Measurements from ENCODE around the gene BNC2.

BNC2 gene

DNA sequence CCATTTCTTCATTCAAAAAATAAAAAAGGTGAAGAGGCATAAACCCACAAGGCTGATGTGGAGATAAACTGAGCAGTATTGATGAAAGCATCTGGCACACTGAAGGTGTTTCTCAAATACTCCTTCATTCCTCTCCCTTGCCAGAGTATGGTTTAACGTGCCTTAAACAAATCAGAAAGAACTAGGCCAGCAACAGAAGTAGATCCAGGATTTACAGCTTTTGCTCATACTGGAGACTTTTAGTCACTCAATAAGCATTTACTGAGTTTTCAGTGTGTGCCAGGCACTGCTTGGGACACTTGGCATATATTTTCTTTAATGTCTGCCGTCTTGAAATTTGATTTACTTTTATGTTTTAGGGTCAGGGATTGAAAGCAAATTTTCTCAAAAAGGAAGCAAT, 53.0 kb downstream of the BNC2 start:
- no peak overlapping the region for H3K4me3 ChIP-seq (ENCODE audit: low read depth, low read length)
- no peak for TF ChIP-seq CTCF (IDR thresholded peaks at IDR 0.05; ENCODE audit: insufficient read depth, low read depth, low read length, missing control alignments)
- no peak for DNase-seq (ENCODE audit: low read depth)

DNA sequence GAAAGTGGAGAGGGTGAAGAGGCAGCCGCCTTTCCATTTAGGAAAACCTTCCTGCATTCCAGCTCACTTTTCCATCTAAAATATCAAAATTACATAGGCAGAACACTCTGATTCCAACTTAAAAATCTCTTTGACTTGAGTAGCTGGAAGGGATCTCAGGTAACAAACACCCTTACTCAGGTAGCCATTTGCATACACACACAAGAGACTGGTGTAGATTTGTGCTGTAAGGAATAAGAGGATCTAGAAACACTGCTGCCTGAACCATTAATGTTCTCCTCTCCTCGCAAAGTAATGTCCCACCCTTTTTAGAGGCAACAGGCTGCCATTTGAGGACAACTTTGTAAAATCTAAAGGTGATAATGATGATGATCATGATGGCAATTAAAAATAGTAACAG, 53.5 kb downstream of the BNC2 start:
- no peak for TF ChIP-seq CTCF (IDR thresholded peaks at IDR 0.05; ENCODE audit: insufficient read depth, low read depth, low read length, missing control alignments)
- H3K4me3 ChIP-seq (ENCODE audit: low read depth, low read length) = no peak overlapping the region
- DNase-seq (ENCODE audit: low read depth) = no peak

DNA sequence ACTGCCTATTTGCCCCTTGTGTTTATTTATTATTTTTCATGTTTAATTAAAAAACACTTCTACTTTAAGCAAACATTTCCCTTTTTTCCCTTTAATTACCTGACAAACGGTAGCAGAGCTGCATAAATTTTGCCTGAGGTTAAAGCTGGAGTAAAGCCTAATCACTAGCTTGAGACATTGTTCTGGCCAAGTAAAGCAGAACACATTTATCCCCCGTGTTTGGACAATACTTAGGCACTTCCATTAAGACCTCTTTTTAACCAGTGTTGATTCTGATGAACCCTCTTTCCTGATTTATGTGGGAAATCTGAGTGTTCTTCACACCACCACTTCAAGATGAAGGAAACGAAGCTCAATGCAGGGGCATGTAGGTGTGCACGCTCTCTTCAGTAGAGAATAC, 54.5 kb downstream of the BNC2 start:
- TF ChIP-seq CTCF (IDR thresholded peaks at IDR 0.05; ENCODE audit: insufficient read depth, low read depth, low read length, missing control alignments) = no peak
- no peak for DNase-seq (ENCODE audit: low read depth)
- H3K4me3 ChIP-seq (ENCODE audit: low read depth, low read length) = no peak overlapping the region

- no peak for TF ChIP-seq CTCF (IDR thresholded peaks at IDR 0.05; ENCODE audit: insufficient read depth, low read depth, low read length, missing control alignments)
- H3K4me3 ChIP-seq (ENCODE audit: low read depth, low read length) = no peak overlapping the region
- no peak for DNase-seq (ENCODE audit: low read depth)
Measured at GRCh38 chr9:16815079-16815478, 55.4 kb downstream of the BNC2 start.

GRCh38 chr9:16813838-16814237, 56.6 kb downstream of the BNC2 start:
- H3K4me3 ChIP-seq (ENCODE audit: low read depth, low read length) = no peak overlapping the region
- DNase-seq (ENCODE audit: low read depth) = no peak
- no peak for TF ChIP-seq CTCF (IDR thresholded peaks at IDR 0.05; ENCODE audit: insufficient read depth, low read depth, low read length, missing control alignments)

DNA sequence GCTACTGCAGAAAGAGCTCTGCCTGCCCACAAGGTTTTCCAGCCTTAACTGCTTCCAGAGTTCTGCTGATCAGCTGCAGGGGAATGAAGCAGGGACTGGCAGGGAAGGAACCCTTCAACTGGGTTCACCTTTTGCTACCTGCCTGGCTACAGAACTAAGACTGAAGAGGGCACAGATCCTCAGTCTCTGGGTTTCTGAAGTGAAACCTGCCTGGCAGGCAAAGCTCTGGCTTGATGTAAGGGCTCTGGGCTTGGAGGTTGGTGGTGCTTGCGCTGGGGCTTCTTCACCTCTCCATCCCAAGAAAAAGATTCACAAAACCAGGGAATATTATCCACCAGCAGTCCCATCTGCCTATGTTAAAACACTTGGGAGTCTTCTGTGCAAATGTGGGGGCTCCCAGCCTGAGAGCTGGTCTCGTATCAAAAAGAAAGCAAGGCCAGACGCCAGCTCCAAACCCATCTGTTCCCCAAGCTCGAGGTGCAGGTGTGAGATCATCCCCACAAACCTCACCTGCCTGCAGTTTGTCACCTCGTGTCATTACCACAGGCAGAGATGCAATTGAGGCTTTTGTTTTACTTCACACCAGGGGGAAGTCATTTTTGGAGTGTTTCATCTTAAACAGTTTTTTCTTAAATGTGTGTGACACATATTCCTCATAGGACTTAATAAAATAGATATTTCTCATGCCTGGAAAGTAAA, 58.3 kb downstream of the BNC2 start:
- no peak for TF ChIP-seq CTCF (IDR thresholded peaks at IDR 0.05; ENCODE audit: insufficient read depth, low read depth, low read length, missing control alignments)
- H3K4me3 ChIP-seq (ENCODE audit: low read depth, low read length) = no peak overlapping the region
- DNase-seq (ENCODE audit: low read depth) = no peak

Measured in GM12865 (cell line).